Ascending aorta (tissue), 2 donors: Measurements from ENCODE around the gene CCL22. TPM values are rescaled to one million over a fixed set of nuclear protein-coding genes. Genes with fewer than 3 reads are reported as not detected.

ENCODE experiments used
- DNase-seq, 2 donors: peaks; one replicate each; pipeline ENCODE4 v3.0.0-alpha.2; 2019; ENCODE audit warnings: low spot score in 2 of 2
- H3K27ac ChIP-seq, 2 donors: fragments of 200-600 bp; sonication (generic); one replicate each; pipeline ENCODE4 v1.5.1; 2016 to 2017; ENCODE audit warnings: mild to moderate bottlenecking in 1 of 2
- H3K27me3 ChIP-seq: fragments of 200-600 bp; sonication (generic); one replicate; pipeline ENCODE4 v1.5.1; 2017
- H3K36me3 ChIP-seq, 2 donors: fragments of 200-600 bp; sonication (generic); one replicate each; pipeline ENCODE4 v1.5.1; 2016
- H3K4me1 ChIP-seq, 2 donors: fragments of 200-600 bp; sonication (generic); one replicate each; pipeline ENCODE4 v1.5.1; 2016 to 2017; ENCODE audit warnings: mild to moderate bottlenecking in 1 of 2
- H3K4me3 ChIP-seq, 2 donors: fragments of 200-600 bp; sonication (generic); one replicate each; pipeline ENCODE4 v1.5.1; 2016 to 2017; ENCODE audit warnings: mild to moderate bottlenecking in 1 of 2
- H3K9me3 ChIP-seq, 2 donors: fragments of 200-600 bp; sonication (generic); one replicate each; pipeline ENCODE4 v1.5.1; 2016
- CTCF ChIP-seq, 3 experiments: fragments of 200-600 bp in 2 of 3; fragments of 450-650 bp in 1 of 3; sonication (generic) in 2 of 3; IDR thresholded peaks; one replicate each; pipeline ENCODE4 v1.5.1; 2016 to 2019; ENCODE audit warnings: antibody characterized with exemption in 3 of 3, mild to moderate bottlenecking in 1 of 3, moderate library complexity in 1 of 3
- intact Hi-C: fragments of 100-400 bp; cut with DNase I; formaldehyde crosslinking; loops from one replicate; pipeline ENCODE4 v1.15.1; 2023
- total RNA-seq: library from RNA; depleted of rRNA; stranded (reverse); fragments of >200 nt; gene quantifications from one replicate; pipeline ENCODE4 v1.1.0, GENCODE V29; 2016

CCL22 gene
- total RNA-seq, 1 donor from 2014 or later: not detected

- Histone ChIP-seq H3K36me3 (no peaks in the 10 kb centered on the region), H3K27me3 (no peaks in the 10 kb centered on the region), H3K4me1 (no peaks in the 10 kb centered on the region), H3K27ac (no peak overlapping the region), H3K4me3 (no peak overlapping the region), H3K9me3 (no peaks in the 10 kb centered on the region)
- intact Hi-C loops: no loop called here
- no peak for DNase-seq
- no peak for TF ChIP-seq CTCF (IDR thresholded peaks at IDR 0.05)
These were observed 10.7 kb upstream of the CCL22 start for GRCh38 chr16:57347858-57348257.

GRCh38 chr16:57348327-57348726 is 10.3 kb upstream of the CCL22 start:
- no peaks in the 10 kb centered on the region for H3K9me3 ChIP-seq

GRCh38 chr16:57349212-57350031 is 9.2 kb upstream of the CCL22 start:
- Histone ChIP-seq H3K4me3 (no peak overlapping the region), H3K36me3 (no peaks in the 10 kb centered on the region), H3K27ac (no peak overlapping the region), H3K4me1 (no peaks in the 10 kb centered on the region), H3K9me3 (no peaks in the 10 kb centered on the region), H3K27me3 (no peaks in the 10 kb centered on the region)
- intact Hi-C loops: no loop called here
- DNase-seq: no peak
- TF ChIP-seq CTCF (IDR thresholded peaks at IDR 0.05): no peak

More at GRCh38 chr16:57348327-57348726, 10.3 kb upstream of the CCL22 start:
- no peak for TF ChIP-seq CTCF (IDR thresholded peaks at IDR 0.05)
- DNase-seq: no peak
- H3K36me3 ChIP-seq: no peaks in the 10 kb centered on the region
- intact Hi-C loops: no loop called here
- H3K4me3 ChIP-seq: no peak overlapping the region
- no peaks in the 10 kb centered on the region for H3K4me1 ChIP-seq
- H3K27me3 ChIP-seq: no peaks in the 10 kb centered on the region
- H3K27ac ChIP-seq: no peak overlapping the region

- no peak for DNase-seq
- TF ChIP-seq CTCF (IDR thresholded peaks at IDR 0.05): no peak
- no peaks in the 10 kb centered on the region for H3K9me3 ChIP-seq
- H3K27ac ChIP-seq: no peak overlapping the region
- H3K36me3 ChIP-seq: no peaks in the 10 kb centered on the region
- intact Hi-C loops: no loop called here
- no peaks in the 10 kb centered on the region for H3K4me1 ChIP-seq
- H3K27me3 ChIP-seq: no peaks in the 10 kb centered on the region
- no peak overlapping the region for H3K4me3 ChIP-seq
These were observed 5.9 kb upstream of the CCL22 start for GRCh38 chr16:57352636-57353047.

GRCh38 chr16:57354311-57354710 is 4.3 kb upstream of the CCL22 start:
- no peak for TF ChIP-seq CTCF (IDR thresholded peaks at IDR 0.05)
- Histone ChIP-seq H3K4me1 (no peaks in the 10 kb centered on the region), H3K27ac (no peak overlapping the region), H3K4me3 (no peak overlapping the region), H3K9me3 (no peaks in the 10 kb centered on the region), H3K27me3 (no peaks in the 10 kb centered on the region), H3K36me3 (no peaks in the 10 kb centered on the region)
- intact Hi-C loops: no loop called here
- no peak for DNase-seq
